HG03469 (cell line): Measurements from ENCODE around the gene CALHM3.

ENCODE experiments used
- ATAC-seq: cut with Tn5 transposase; IDR thresholded peaks from one replicate; pipeline ENCODE4 v1.9.1; 2021; ENCODE audit warnings: mild to moderate bottlenecking, moderate library complexity, moderate number of reproducible peaks; ENCODE audit not compliant: unreplicated experiment

Gene CALHM3

DNA sequence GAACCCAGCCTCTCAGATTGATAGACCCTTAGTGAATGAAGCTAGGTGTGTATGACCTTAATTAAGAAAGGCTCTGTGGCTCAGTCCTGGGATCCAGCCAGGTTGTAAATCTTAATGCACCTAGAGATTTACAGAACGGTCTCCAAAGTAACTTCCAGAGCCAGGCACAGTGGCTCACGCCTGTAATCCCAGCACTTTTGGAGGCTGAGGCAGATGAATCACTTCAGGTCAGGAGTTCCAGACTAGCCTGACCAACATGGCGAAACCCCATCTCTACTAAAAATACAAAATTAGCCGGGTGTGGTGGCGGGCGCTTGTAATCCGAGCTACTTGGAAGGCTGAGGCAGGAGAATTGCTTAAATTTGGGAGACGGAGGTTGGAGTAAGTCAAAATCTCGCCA, 51.2 kb downstream of the CALHM3 start:
- no peak for ATAC-seq

DNA sequence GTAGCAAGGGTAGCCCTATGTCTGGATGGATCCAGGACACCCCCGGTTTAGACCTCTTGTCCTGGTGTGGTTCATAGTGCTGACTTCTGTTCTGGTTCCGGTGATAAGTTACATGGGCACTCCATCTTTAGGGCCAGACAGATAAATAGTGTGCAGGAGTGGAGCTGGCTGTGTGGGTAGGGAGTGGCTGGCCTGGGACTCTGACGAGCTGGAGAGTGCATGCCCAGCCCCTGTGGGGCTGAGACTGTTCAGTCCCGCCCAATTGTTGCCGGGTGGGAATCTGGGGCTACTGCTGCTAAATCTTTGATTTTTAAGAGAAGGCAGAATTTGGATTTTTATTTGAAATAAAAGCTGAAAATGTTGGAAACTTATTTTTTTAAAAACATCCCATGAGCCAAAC, 55.3 kb downstream of the CALHM3 start:
- ATAC-seq: no peak
